Activated CD8-positive, alpha-beta memory T cell treated with anti-CD3 and anti-CD28 coated beads for 4 hours (primary cell): ENCODE data around the gene SUPT3H.
"Not testable (repeated sequence)": the region's sequence is repeated elsewhere in the genome, so short reads cannot be mapped to it uniquely, and the experiment has no call there.

Source experiments
- DNase-seq, 2 donors: peaks; one replicate each; pipeline ENCODE4 v3.0.0-alpha.2; 2020; ENCODE audit warnings: low read depth in 2 of 2

SUPT3H gene

GRCh38 chr6:45323656-45324224 is 54.0 kb downstream of the SUPT3H start:
- DNase-seq: no peak

- DNase-seq: no peak
These were observed 57.4 kb downstream of the SUPT3H start for GRCh38 chr6:45320349-45320748.

DNA sequence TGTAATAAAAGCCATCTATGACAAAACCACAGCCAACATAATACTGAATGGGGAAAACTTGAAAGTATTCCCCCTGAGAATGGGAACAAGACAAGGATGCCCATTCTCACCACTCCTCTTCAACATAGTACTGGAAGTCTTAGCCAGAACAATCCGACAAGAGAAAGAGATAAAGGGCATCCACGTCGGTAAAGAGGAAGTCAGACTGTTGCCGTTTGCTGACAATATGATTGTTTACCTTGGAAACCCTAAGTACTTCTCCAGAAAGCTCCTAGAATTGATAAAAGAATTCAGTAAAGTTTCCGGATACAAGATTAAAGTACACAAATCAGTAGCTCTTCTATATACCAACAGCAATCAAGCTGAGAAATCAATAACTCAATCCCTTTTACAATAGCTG is 63.6 kb downstream of the SUPT3H start:
- no peak for DNase-seq

GRCh38 chr6:45310118-45310788 is 67.5 kb downstream of the SUPT3H start:
- DNase-seq: peak in 1 of 2 donors; percentile 7

- DNase-seq: no peak
These were observed 72.2 kb downstream of the SUPT3H start for GRCh38 chr6:45305546-45305945.

DNA sequence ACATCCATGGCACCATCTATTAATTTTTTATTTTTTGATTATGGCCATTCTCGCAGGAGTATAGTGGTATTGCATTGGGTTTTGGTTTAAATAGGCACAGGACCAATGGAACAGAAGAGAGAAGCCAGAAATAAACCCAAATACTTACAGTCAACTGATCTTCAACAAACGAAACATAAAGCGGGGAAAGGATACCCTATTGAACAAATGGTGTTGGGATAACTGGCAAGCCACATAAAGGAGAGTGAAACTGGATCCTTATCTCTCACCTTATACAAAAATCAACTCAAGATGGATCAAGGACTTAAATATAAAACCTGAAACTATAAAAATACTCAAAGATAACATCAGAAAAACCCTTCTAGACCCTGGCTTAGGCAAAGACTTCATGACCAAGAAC is 74.9 kb downstream of the SUPT3H start:
- DNase-seq: no peak

DNA sequence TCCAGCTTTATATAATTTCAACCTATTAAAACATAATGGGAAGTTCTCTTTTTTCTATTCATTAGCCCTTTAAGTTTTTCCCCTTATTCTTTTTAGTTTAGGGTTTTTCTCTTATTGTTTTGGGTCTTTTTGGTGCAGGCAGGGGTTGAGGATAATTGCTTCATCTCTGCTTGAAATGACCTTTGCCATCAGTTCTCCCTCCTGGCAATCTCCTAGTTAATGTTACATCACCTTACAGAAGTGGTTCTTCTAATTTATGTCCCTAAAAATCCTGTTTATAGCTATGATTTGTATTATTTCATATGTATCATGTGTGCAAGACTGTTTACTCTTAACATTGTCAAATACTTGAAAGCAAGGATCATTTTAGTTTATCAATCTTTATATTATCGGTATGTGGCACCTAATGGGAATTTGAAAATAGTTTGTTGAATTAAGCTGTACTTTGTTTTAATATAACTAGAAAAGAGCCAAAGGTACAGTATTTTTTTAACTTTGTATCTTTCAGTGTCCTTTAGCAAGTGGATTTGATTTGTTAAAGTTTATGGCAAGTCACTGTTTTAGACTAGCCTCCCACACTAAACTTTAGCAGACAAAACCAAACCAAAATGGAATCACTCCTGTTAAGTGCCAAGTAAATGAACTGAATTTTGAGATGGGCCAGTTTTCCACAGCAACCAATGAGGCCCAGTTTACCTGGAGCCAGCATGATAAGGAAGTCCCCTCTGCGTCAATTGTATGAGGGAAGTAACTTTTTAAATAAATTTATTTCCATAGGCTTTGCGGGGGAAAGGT is 76.2 kb downstream of the SUPT3H start:
- no peak for DNase-seq

DNA sequence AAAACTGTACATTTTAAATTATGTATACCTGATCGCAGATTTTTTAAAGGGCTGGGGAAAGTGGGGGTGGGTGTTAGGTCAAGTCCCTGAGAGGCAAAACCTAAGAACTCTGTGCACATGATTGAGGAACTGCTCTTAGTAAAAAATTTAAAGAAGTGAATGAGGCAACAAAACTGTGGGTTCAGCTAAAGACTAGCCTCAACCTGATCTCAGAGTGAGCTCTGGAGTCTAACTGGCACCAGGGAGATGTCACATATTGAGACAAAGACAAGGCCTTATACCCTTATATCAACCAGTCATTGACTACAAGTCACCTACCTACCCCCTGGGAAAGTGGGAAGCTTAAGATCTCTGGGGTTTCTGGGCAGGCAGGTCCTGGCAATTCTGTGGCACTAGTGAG is 77.0 kb downstream of the SUPT3H start:
- DNase-seq: no peak

DNA sequence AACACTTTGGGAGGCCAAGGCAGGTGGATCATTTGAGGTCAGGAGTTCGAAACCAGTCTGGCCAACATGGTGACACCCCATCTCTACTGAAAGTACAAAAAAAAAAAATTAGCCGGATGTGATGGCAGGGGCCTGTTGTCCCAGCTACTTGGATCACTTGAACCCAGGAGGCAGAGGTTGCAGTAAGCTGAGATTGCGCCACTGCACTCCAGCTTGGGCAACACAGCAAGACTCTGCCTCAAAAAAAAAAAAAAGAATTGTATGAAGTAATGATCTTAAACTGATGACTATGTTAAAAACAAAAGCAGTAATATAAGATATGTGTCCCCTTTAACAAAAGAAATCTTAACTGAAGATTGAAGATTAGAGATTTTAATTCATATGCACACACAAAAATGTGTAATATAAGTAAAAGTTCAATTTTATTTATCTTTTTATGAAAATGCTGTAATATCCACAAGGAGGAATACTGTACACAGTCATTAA is 78.6 kb downstream of the SUPT3H start:
- DNase-seq: no peak

DNA sequence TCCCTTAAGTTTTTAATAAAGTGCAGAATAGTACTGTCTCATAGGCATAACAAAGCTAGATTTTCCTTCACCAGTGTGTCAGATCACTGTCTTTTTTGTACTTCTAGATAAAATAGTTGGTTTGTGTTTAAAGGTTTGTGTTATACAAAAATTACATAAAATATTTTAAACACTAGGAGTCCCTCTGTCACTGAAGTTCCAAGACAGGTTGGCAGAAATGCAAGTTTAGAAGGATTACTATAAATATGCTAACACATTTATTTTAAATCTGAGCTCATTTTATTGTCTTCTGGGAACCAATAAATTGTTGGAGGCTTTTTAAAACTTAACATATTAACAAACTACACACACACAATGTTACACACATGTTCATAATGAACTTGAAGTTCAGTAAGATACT is 80.4 kb downstream of the SUPT3H start:
- DNase-seq: no peak

DNA sequence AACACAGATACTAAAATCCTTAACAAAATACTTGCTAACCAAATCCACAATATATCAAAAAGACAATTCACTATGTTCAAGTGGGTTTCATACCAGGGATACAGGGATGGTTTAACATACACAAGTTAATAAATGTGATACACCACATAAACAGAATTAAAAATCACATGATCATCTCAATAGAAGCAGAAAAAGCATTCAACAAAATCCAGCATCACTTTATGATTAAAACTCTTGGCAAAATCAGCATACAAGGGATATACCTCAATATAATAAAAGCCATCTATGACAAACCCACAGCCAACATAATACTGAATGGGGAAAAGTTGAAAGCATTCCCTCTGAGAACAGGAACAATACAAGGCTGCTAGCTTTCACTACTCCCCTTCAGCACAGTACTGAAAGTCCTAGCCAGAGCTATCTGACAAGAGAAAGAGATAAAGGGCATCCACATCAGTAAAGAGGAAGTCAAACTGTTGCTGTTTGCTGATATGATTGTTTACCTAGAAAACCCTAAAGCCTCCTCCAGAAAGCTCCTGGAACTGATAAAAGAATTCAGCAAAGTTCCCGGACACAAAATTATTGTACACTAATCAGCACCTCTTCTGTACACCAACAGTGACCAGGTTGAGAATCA is 83.6 kb downstream of the SUPT3H start:
- not testable (repeated sequence) for DNase-seq

- no peak for DNase-seq
These were observed 84.4 kb downstream of the SUPT3H start for GRCh38 chr6:45293306-45293705.

DNA sequence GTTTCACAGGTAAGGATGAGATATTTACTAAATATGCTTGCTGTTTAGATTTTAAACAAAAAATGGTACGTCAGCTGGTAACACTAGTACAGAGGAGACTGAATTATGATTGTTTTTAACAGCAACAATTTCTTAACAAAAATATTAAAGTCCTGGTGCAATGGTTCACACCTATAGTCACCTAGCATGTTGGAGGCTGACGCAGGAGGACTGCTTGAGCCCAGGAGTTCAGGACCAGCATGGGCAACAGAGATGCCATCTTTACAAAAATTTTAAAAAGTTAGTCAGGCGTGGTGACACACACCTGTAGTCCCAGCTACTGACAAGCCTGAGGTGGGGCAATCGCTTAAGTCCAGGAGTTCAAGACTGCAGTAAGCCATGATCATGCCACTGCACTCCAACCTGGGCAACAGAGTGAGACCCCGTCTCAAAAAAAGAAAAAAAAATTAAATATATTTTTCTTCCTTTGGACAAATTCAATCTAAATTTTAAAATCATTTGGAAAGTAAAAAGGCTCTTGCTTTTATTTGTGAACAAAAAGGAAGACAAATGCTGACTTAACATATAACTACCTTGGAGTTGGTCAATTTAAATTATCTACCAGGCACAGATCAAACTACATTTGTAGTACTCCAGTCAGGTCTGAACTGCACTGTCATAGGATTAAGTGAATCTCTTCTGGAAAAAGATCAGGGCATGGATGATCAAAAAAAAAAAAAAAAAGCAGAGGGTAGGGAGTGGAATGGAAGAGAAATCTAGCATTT is 87.8 kb downstream of the SUPT3H start:
- no peak for DNase-seq

DNA sequence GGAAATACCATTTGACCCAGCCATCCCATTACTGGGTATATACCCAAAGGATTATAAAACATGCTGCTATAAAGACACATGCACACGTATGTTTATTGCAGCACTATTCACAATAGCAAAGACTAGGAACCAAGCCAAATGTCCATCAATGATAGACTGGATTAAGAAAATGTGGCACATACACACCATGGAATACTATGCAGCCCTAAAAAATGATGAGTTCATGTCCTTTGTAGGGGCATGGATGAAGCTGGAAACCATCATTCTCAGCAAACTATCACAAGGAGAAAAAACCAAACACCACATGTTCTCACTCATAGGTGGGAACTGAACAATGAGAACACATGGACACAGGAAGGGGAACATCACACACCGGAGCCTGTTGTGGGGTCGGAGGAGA is 91.0 kb downstream of the SUPT3H start:
- not testable (repeated sequence) for DNase-seq

DNA sequence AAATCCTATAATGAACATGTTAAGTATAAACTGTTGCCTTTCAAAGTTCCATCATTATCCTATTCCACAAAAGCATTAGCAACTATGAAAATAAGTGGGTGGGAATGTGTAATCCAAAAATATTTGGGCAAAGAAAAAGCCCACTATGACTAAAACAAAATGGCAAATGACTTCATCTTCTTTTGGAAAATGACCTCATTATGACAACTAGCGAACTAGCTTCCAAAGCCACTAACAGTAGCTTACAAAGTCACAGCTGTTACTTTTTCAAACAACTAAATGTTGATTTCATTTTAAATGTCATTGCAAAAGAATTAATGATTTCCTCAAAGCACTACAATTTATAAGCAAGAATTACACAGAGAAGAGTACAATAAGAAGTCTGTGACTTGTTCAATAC is 99.4 kb downstream of the SUPT3H start:
- DNase-seq: no peak

DNA sequence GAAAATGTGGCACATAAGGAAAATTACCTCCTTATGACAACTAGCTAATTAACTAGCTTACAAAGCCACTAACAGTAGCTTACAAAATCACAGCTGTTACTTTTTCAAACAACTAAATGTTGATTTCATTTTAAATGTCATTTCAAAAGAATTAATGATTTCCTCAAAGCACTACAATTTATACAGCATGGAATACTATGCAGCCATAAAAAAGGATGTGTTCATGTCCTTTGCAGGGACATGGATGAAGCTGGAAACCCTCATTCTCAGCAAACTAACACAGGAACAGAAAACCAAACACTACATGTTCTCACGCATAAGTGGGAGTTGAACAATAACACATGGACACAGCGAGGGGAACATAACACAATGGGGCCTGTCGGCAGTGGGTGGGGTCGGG is 100.0 kb downstream of the SUPT3H start:
- not testable (repeated sequence) for DNase-seq

- DNase-seq: no peak
These were observed 102.4 kb downstream of the SUPT3H start for GRCh38 chr6:45275358-45275757.

- DNase-seq: no peak
These were observed 105.1 kb downstream of the SUPT3H start for GRCh38 chr6:45272626-45273025.

DNA sequence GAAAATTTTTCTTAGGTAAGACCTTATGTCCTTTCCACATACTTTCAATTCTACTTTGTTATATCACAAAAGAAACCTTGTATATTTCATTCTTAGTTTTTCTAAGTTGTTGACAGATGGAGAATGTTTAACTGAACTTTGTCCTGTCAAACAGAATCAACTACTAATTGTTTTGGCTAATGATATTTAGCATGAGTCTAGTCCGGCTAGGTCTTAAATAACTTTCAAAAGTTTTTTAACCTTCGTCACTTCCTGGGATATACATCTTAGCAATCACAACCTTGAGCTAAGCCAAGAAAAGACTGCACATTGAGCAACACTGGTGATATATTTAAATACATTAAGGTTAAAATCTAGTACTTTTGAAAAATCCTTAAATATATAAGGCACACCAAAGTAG is 112.5 kb downstream of the SUPT3H start:
- no peak for DNase-seq

DNA sequence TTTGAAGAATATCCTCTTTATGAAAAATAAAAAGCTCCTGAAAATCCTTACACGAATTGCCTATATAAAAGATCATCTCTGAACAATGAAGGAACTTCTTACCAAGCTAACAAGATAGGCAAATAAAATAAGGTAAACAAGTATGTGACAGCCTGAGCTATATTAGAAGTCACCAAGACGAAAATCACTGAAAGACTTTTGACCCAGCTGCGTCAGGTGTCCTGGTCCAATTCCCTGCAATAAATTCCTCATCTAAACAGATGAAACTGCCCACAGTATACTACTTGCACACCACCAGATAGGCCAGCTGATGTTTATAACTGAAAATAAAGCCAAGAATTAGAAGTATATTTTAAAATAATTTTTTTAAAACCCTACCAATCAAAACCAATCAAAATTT is 117.0 kb downstream of the SUPT3H start:
- DNase-seq: no peak
